ENCODE results near the gene ERICH4. TPM values are rescaled to one million over a fixed set of nuclear protein-coding genes. Genes with fewer than 3 reads are reported as not detected.
A peak's percentile ranks its signal among the peaks of the same experiment; 100 is the strongest.

ERICH4 gene
- total and polyA plus RNA-seq, 7 experiments from 2014 or later: not detected

DNA sequence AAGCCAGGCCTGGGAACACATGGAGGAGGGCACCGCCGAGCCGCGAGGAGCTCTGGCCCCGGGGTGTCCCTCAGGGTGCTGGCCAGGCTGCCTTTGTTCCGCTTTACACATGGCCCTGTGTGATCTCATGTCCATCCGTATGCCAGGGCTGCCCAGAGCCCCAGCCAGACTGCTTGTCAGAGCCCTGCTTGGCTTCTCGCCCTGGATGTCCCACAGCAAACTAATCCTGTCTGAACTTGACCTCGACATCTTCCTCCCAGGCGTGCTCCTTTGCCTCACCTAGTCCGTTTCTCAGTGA, 31.0 kb upstream of the ERICH4 start:
- Mint-ChIP-seq H3K27me3 (no peaks in the 10 kb centered on the region), H3K4me1 (peaks cover 0 to 25% (median 15%) of the 10 kb centered on the region in 7 donors), H3K27ac (peak overlapping the region in 1 of 9 donors; percentile 38), H3K9me3 (no peaks in the 10 kb centered on the region), H3K36me3 (peaks cover 6 to 21% (median 8%) of the 10 kb centered on the region in 5 donors), H3K4me3 (no peak overlapping the region)
- ATAC-seq (no peak), DNase-seq (no peak)
- ChIA-PET CTCF (no interaction called here), POLR2A (interaction anchor here (1.3 kb wide), 1 partner anchor 13 kb away, joined by 3 read pairs; no protein-coding TSS in a partner anchor)
- intact Hi-C loops (cut with micrococcal nuclease): no loop called here
- H3K36me3 ChIP-seq (ENCODE audit: control insufficient read depth in 2 of 3, insufficient read depth in 3 of 3, low read length in 3 of 3): peaks cover 0 to 55% (median 0%) of the 10 kb centered on the region in 3 experiments
- H3K27me3 ChIP-seq (ENCODE audit: control insufficient read depth in 2 of 2, insufficient read depth in 2 of 2, low read length in 2 of 2): no peaks in the 10 kb centered on the region
- H3K4me3 ChIP-seq (ENCODE audit: low read length): no peak overlapping the region
- H3K27ac ChIP-seq (ENCODE audit: low read depth, low read length): no peak overlapping the region
- H3K4me1 ChIP-seq (ENCODE audit: control insufficient read depth in 2 of 2, insufficient read depth in 2 of 2, low read length in 2 of 2): peaks cover 0 to 4% of the 10 kb centered on the region in 2 donors
- no peaks in the 10 kb centered on the region for H3K9me3 ChIP-seq (ENCODE audit: control insufficient read depth in 2 of 3, low read length in 3 of 3)

DNA sequence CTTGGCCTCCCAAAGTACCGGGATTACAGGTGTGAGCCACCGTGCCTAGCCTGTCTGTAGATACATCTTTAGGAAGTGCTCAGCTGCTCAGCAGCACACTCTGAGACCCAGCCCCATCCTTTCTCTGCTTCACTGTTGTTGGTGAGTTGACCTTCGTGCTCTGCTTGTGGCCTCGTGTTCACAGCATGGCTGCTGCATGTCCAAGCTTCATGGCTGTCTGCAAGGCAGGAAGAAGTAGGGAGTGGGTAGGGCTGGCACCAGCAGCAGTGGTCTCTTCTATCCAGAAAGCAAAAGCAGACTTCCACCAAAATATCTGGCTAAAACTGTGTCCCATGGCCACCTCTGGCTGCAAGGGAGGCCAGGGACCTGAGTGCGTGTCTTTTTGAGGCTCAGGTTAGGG, 30.0 kb upstream of the ERICH4 start:
- Histone ChIP-seq H3K27ac (ENCODE audit: low read depth, low read length) (no peak overlapping the region), H3K4me1 (ENCODE audit: control insufficient read depth in 2 of 2, insufficient read depth in 2 of 2, low read length in 2 of 2) (peaks cover 0 to 4% of the 10 kb centered on the region in 2 donors), H3K9me3 (ENCODE audit: control insufficient read depth in 2 of 3, low read length in 3 of 3) (no peaks in the 10 kb centered on the region), H3K4me3 (ENCODE audit: low read length) (no peak overlapping the region), H3K36me3 (ENCODE audit: control insufficient read depth in 2 of 3, insufficient read depth in 3 of 3, low read length in 3 of 3) (peaks cover 0 to 64% (median 0%) of the 10 kb centered on the region in 3 experiments), H3K27me3 (ENCODE audit: control insufficient read depth in 2 of 2, insufficient read depth in 2 of 2, low read length in 2 of 2) (no peaks in the 10 kb centered on the region)
- H3K27me3 Mint-ChIP-seq: no peaks in the 10 kb centered on the region
- no peak overlapping the region for H3K27ac Mint-ChIP-seq
- ChIA-PET CTCF (no interaction called here), POLR2A (interaction anchor here (1.3 kb wide), 1 partner anchor 14 kb away, joined by 3 read pairs; no protein-coding TSS in a partner anchor)
- H3K9me3 Mint-ChIP-seq: no peaks in the 10 kb centered on the region
- DNase-seq (no peak), ATAC-seq (no peak)
- intact Hi-C loops (cut with micrococcal nuclease): no loop called here
- peaks cover 6 to 26% (median 8%) of the 10 kb centered on the region in 5 donors for H3K36me3 Mint-ChIP-seq
- peaks cover 0 to 21% (median 11%) of the 10 kb centered on the region in 7 donors for H3K4me1 Mint-ChIP-seq
- H3K4me3 Mint-ChIP-seq: no peak overlapping the region

DNA sequence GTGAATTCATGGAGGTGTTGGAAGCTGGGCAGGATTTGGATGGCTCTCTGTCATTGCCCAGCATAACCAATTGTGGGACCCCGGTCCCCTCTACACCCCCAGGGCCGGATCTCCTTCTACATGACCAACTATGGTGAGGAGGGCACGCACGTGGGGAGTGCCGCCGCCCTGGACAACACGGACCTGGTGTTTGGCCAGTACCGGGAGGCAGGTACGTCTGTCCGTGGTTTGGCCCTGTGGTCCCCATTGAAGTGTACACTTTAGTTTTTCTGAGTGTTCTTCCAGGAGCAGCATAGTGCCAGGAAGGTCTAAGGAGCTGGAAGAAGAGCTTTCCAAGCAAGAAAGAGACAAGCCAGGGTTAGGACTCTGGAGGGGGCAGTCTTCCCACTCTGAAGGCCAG, 29.0 kb upstream of the ERICH4 start:
- DNase-seq (no peak), ATAC-seq (no peak)
- Mint-ChIP-seq H3K9me3 (no peaks in the 10 kb centered on the region), H3K36me3 (peaks cover 6 to 31% (median 10%) of the 10 kb centered on the region in 5 donors), H3K27me3 (no peaks in the 10 kb centered on the region), H3K4me1 (peaks cover 0 to 21% (median 11%) of the 10 kb centered on the region in 7 donors), H3K27ac (no peak overlapping the region), H3K4me3 (no peak overlapping the region)
- Histone ChIP-seq H3K27ac (ENCODE audit: low read depth, low read length) (no peak overlapping the region), H3K27me3 (ENCODE audit: control insufficient read depth in 2 of 2, insufficient read depth in 2 of 2, low read length in 2 of 2) (no peaks in the 10 kb centered on the region), H3K4me1 (ENCODE audit: control insufficient read depth in 2 of 2, insufficient read depth in 2 of 2, low read length in 2 of 2) (peaks cover 0 to 4% of the 10 kb centered on the region in 2 donors), H3K4me3 (ENCODE audit: low read length) (no peak overlapping the region), H3K36me3 (ENCODE audit: control insufficient read depth in 2 of 3, insufficient read depth in 3 of 3, low read length in 3 of 3) (peaks cover 0 to 74% (median 2%) of the 10 kb centered on the region in 3 experiments), H3K9me3 (ENCODE audit: control insufficient read depth in 2 of 3, low read length in 3 of 3) (no peaks in the 10 kb centered on the region)
- ChIA-PET POLR2A (no interaction called here), CTCF (no interaction called here)
- intact Hi-C loops (cut with micrococcal nuclease): no loop called here

DNA sequence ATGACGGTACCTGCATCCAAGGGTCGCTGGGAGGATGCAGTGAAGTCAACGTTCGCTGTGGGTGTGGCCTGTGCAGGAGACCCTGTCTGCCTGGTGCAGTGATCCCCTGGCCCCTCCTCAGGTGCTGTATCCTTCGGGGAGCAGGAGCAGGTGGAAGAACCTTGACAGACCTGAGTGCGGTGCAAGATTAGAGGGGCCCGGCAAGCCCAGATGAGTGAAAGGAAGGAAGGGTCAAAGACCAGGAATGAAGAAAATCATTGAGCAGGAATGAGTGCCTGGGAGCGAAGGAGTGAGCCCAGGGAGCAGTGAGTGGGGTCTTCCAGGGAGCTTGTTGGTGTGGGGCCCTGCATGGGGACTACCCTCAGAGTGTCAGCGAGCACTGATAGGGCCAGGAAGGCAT, 28.5 kb upstream of the ERICH4 start:
- Histone ChIP-seq H3K9me3 (ENCODE audit: control insufficient read depth in 2 of 3, low read length in 3 of 3) (no peaks in the 10 kb centered on the region), H3K27ac (ENCODE audit: low read depth, low read length) (no peak overlapping the region), H3K4me3 (ENCODE audit: low read length) (no peak overlapping the region), H3K27me3 (ENCODE audit: control insufficient read depth in 2 of 2, insufficient read depth in 2 of 2, low read length in 2 of 2) (no peaks in the 10 kb centered on the region), H3K36me3 (ENCODE audit: control insufficient read depth in 2 of 3, insufficient read depth in 3 of 3, low read length in 3 of 3) (peaks cover 0 to 79% (median 3%) of the 10 kb centered on the region in 3 experiments), H3K4me1 (ENCODE audit: control insufficient read depth in 2 of 2, insufficient read depth in 2 of 2, low read length in 2 of 2) (peaks cover 0 to 4% of the 10 kb centered on the region in 2 donors)
- H3K27me3 Mint-ChIP-seq: no peaks in the 10 kb centered on the region
- POLR2A ChIA-PET: interaction anchor here (0.5 kb wide), 1 partner anchor 981 kb away, joined by 3 read pairs; no protein-coding TSS in a partner anchor
- DNase-seq (no peak), ATAC-seq (no peak)
- intact Hi-C loops (cut with micrococcal nuclease): no loop called here
- H3K36me3 Mint-ChIP-seq: peaks cover 6 to 34% (median 8%) of the 10 kb centered on the region in 5 donors
- H3K9me3 Mint-ChIP-seq: no peaks in the 10 kb centered on the region
- H3K4me3 Mint-ChIP-seq: no peak overlapping the region
- CTCF ChIA-PET: interaction anchor here (0.9 kb wide), 1 partner anchor 156 kb away, joined by 3 read pairs; no protein-coding TSS in a partner anchor
- H3K27ac Mint-ChIP-seq: no peak overlapping the region
- peaks cover 0 to 16% (median 7%) of the 10 kb centered on the region in 7 donors for H3K4me1 Mint-ChIP-seq

DNA sequence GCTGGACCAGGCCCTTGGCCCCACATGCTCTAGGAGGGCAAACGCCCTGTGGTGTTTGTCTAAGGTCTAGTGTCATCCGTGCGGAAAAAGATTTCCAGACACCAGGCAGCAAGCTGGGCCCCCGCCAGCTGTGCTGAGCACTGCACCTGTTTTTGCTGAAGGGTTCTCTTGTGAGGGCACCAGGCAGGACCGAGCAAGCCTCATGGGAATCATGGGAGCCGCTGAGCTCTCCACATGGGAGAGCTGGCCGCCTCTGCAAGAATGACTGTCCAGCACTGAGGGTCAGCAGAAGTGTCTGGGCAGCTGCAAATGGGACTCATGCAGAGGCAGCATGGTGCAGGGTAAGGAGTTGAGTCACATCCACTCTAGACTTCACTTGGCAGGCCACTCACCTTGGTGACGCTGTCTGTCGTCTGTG, 27.8 kb upstream of the ERICH4 start:
- Histone ChIP-seq H3K27me3 (ENCODE audit: control insufficient read depth in 2 of 2, insufficient read depth in 2 of 2, low read length in 2 of 2) (no peaks in the 10 kb centered on the region), H3K4me1 (ENCODE audit: control insufficient read depth in 2 of 2, insufficient read depth in 2 of 2, low read length in 2 of 2) (peaks cover 0 to under 1% of the 10 kb centered on the region in 2 donors), H3K4me3 (ENCODE audit: low read length) (no peak overlapping the region), H3K9me3 (ENCODE audit: control insufficient read depth in 2 of 3, low read length in 3 of 3) (no peaks in the 10 kb centered on the region), H3K36me3 (ENCODE audit: control insufficient read depth in 2 of 3, insufficient read depth in 3 of 3, low read length in 3 of 3) (peaks cover 0 to 86% (median 3%) of the 10 kb centered on the region in 3 experiments), H3K27ac (ENCODE audit: low read depth, low read length) (no peak overlapping the region)
- DNase-seq (no peak), ATAC-seq (no peak)
- no peak overlapping the region for H3K27ac Mint-ChIP-seq
- H3K36me3 Mint-ChIP-seq: peaks cover 6 to 39% (median 8%) of the 10 kb centered on the region in 5 donors
- H3K9me3 Mint-ChIP-seq: no peaks in the 10 kb centered on the region
- CTCF ChIA-PET: interaction anchor here (0.9 kb wide), 1 partner anchor 156 kb away, joined by 3 read pairs; no protein-coding TSS in a partner anchor
- peaks cover 0 to 12% (median 1%) of the 10 kb centered on the region in 7 donors for H3K4me1 Mint-ChIP-seq
- H3K27me3 Mint-ChIP-seq: no peaks in the 10 kb centered on the region
- intact Hi-C loops (cut with micrococcal nuclease): no loop called here
- POLR2A ChIA-PET: interaction anchor here (0.5 kb wide), 1 partner anchor 982 kb away, joined by 3 read pairs; no protein-coding TSS in a partner anchor
- H3K4me3 Mint-ChIP-seq: no peak overlapping the region

- H3K36me3 Mint-ChIP-seq: peaks cover 6 to 39% (median 10%) of the 10 kb centered on the region in 5 donors
- peaks cover 0 to 10% (median 0%) of the 10 kb centered on the region in 7 donors for H3K4me1 Mint-ChIP-seq
- intact Hi-C loops (cut with micrococcal nuclease): no loop called here
- POLR2A ChIA-PET: no interaction called here
- no peak for DNase-seq
- no peak for ATAC-seq
- Histone ChIP-seq H3K27ac (ENCODE audit: low read depth, low read length) (no peak overlapping the region), H3K4me1 (ENCODE audit: control insufficient read depth in 2 of 2, insufficient read depth in 2 of 2, low read length in 2 of 2) (no peaks in the 10 kb centered on the region), H3K4me3 (ENCODE audit: low read length) (no peak overlapping the region), H3K27me3 (ENCODE audit: control insufficient read depth in 2 of 2, insufficient read depth in 2 of 2, low read length in 2 of 2) (no peaks in the 10 kb centered on the region), H3K36me3 (ENCODE audit: control insufficient read depth in 2 of 3, insufficient read depth in 3 of 3, low read length in 3 of 3) (peaks cover 3 to 90% (median 6%) of the 10 kb centered on the region in 3 experiments), H3K9me3 (ENCODE audit: control insufficient read depth in 2 of 3, low read length in 3 of 3) (no peaks in the 10 kb centered on the region)
- peaks cover 0 to under 1% (median 0%) of the 10 kb centered on the region in 11 donors for H3K9me3 Mint-ChIP-seq
- H3K27ac Mint-ChIP-seq: no peak overlapping the region
- H3K27me3 Mint-ChIP-seq: no peaks in the 10 kb centered on the region
- no peak overlapping the region for H3K4me3 Mint-ChIP-seq
- CTCF ChIA-PET: no interaction called here
Measured at GRCh38 chr19:41416194-41416674, 26.7 kb upstream of the ERICH4 start.

Measured in naive thymus-derived CD4-positive, alpha-beta T cell (primary cell).